ENCODE results near the gene OR2G2.

DNA sequence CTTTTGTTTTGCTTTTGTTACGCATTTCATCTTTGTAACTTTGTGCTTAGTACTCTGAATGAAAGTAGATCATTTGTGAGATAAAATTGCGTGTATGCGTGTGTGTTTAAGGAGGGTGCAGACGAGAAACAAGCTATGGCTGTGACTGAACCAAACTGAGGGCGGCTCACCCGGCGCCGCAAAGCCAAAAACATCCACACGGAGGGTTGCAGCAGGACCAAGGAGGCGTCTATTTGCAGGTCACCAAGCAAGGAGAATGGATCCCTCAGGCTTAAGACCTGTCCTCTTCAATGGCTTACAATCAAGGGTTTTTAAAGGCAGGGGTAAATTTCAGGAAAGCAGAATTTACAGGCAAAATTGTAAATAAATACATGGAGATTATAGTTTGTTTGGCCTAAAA is 26.4 kb upstream of the OR2G2 start:
- TF ChIP-seq, protein P1, sequence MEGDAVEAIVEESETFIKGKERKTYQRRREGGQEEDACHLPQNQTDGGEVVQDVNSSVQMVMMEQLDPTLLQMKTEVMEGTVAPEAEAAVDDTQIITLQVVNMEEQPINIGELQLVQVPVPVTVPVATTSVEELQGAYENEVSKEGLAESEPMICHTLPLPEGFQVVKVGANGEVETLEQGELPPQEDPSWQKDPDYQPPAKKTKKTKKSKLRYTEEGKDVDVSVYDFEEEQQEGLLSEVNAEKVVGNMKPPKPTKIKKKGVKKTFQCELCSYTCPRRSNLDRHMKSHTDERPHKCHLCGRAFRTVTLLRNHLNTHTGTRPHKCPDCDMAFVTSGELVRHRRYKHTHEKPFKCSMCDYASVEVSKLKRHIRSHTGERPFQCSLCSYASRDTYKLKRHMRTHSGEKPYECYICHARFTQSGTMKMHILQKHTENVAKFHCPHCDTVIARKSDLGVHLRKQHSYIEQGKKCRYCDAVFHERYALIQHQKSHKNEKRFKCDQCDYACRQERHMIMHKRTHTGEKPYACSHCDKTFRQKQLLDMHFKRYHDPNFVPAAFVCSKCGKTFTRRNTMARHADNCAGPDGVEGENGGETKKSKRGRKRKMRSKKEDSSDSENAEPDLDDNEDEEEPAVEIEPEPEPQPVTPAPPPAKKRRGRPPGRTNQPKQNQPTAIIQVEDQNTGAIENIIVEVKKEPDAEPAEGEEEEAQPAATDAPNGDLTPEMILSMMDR (IDR thresholded peaks at IDR 0.05): no peak
- TF ChIP-seq POLR2AphosphoS5 (IDR thresholded peaks at IDR 0.05): no peak
